RWPE2 (cell line): ENCODE measurements around the gene ATP2B3.
A peak's percentile ranks its signal among the peaks of the same experiment; 100 is the strongest.

ENCODE experiments used
- ATAC-seq: fragments of 200-7000 bp; cut with Tn5 transposase; 3 replicates; pipeline ENCODE4 v1.9.1; 2021; ENCODE audit warnings: low read depth
- DNase-seq: peaks from one replicate; pipeline ENCODE4 v3.0.0-alpha.2; 2020; ENCODE audit warnings: low spot score
- H3K27ac ChIP-seq: fragments of 450-650 bp; 2 replicates; pipeline ENCODE4 v1.5.1; 2017; ENCODE audit warnings: mild to moderate bottlenecking; ENCODE audit not compliant: poor library complexity, severe bottlenecking
- H3K27me3 ChIP-seq: fragments of 250-450 bp; sonication (Bioruptor Pico); 2 replicates; pipeline ENCODE4 v1.5.1; 2021; ENCODE audit warnings: mild to moderate bottlenecking, moderate library complexity; ENCODE audit not compliant: insufficient read depth, poor library complexity, severe bottlenecking
- H3K36me3 ChIP-seq: fragments of 250-450 bp; sonication (Bioruptor Pico); 2 replicates; pipeline ENCODE4 v1.5.1; 2020; ENCODE audit warnings: low read depth, mild to moderate bottlenecking, moderate library complexity
- H3K4me1 ChIP-seq: fragments of 250-450 bp; sonication (Bioruptor Pico); 2 replicates; pipeline ENCODE4 v1.5.1; 2021; ENCODE audit warnings: mild to moderate bottlenecking, moderate library complexity; ENCODE audit not compliant: insufficient read depth, poor library complexity, severe bottlenecking
- H3K4me3 ChIP-seq: fragments of 250-450 bp; sonication (Bioruptor Pico); 2 replicates; pipeline ENCODE4 v1.5.1; 2021; ENCODE audit warnings: mild to moderate bottlenecking, moderate library complexity; ENCODE audit not compliant: severe bottlenecking
- H3K9me3 ChIP-seq: fragments of 250-450 bp; sonication (Bioruptor Pico); 2 replicates; pipeline ENCODE4 v1.5.1; 2021; ENCODE audit warnings: mild to moderate bottlenecking, moderate library complexity; ENCODE audit not compliant: severe bottlenecking
- CTCF ChIP-seq: fragments of 450-650 bp; IDR thresholded peaks from one replicate; pipeline ENCODE4 v1.5.1; 2017; ENCODE audit warnings: mild to moderate bottlenecking, moderate library complexity; ENCODE audit not compliant: poor library complexity, severe bottlenecking

Gene ATP2B3

GRCh38 chrX:153517423-153517822 lies at the start of gene ATP2B3:
Gene ATP2B3, plus strand, starts transcription at chrX:153517642. Its CDS starts 18,606 bp downstream, at chrX:153536248.
- peaks cover 11% of the 10 kb centered on the region for H3K27me3 ChIP-seq
- TF ChIP-seq CTCF: no peak
- no peak for DNase-seq
- H3K4me3 ChIP-seq: no peak within 1 kb of the TSS
- H3K4me1 ChIP-seq: no peaks in the 10 kb centered on the region
- no peaks in the 10 kb centered on the region for H3K9me3 ChIP-seq
- no peak for ATAC-seq
- no peaks in the 10 kb centered on the region for H3K36me3 ChIP-seq
- no peak within 1 kb of the TSS for H3K27ac ChIP-seq

- ATAC-seq (no peak), DNase-seq (no peak)
- H3K4me1 ChIP-seq: no peaks in the 10 kb centered on the region
- no peak overlapping the region for H3K4me3 ChIP-seq
- H3K9me3 ChIP-seq: no peaks in the 10 kb centered on the region
- no peak for TF ChIP-seq CTCF
- H3K36me3 ChIP-seq: no peaks in the 10 kb centered on the region
- no peaks in the 10 kb centered on the region for H3K27me3 ChIP-seq
- no peak overlapping the region for H3K27ac ChIP-seq
These were observed 49.3 kb upstream of the ATP2B3 start for GRCh38 chrX:153468008-153468580.

- TF ChIP-seq CTCF: no peak
- H3K9me3 ChIP-seq: no peaks in the 10 kb centered on the region
- H3K4me1 ChIP-seq: no peaks in the 10 kb centered on the region
- peak overlapping the region; percentile 95 for H3K4me3 ChIP-seq
- ATAC-seq: peak; percentile 42
- H3K27me3 ChIP-seq: no peaks in the 10 kb centered on the region
- DNase-seq: no peak
- H3K36me3 ChIP-seq: no peaks in the 10 kb centered on the region
- no peak overlapping the region for H3K27ac ChIP-seq
These were observed 47.5 kb upstream of the ATP2B3 start for GRCh38 chrX:153469811-153470410.

GRCh38 chrX:153470411-153471363 lies 46.8 kb upstream of the ATP2B3 start, which contains the start of gene HAUS7:
Gene HAUS7, minus strand, starts transcription at chrX:153470576. Its CDS starts 19 bp downstream, at chrX:153470557.
- no peaks in the 10 kb centered on the region for H3K36me3 ChIP-seq
- H3K4me3 ChIP-seq: peak within 1 kb of the TSS; percentile 95
- DNase-seq (peak; percentile 74), ATAC-seq (peak; percentile 82)
- no peak within 1 kb of the TSS for H3K27ac ChIP-seq
- H3K27me3 ChIP-seq: no peaks in the 10 kb centered on the region
- no peaks in the 10 kb centered on the region for H3K9me3 ChIP-seq
- H3K4me1 ChIP-seq: no peaks in the 10 kb centered on the region
- TF ChIP-seq CTCF: peak; percentile 66
